ENCODE measurements around the gene TMEM151A. TPM values are rescaled to one million over a fixed set of nuclear protein-coding genes. Genes with fewer than 3 reads are reported as not detected.
A peak's percentile ranks its signal among the peaks of the same experiment; 100 is the strongest.
"Not testable (repeated sequence)": the region's sequence is repeated elsewhere in the genome, so short reads cannot be mapped to it uniquely, and the experiment has no call there.

Gene TMEM151A
- total RNA-seq, 1 experiment from 2014 or later: not detected

DNA sequence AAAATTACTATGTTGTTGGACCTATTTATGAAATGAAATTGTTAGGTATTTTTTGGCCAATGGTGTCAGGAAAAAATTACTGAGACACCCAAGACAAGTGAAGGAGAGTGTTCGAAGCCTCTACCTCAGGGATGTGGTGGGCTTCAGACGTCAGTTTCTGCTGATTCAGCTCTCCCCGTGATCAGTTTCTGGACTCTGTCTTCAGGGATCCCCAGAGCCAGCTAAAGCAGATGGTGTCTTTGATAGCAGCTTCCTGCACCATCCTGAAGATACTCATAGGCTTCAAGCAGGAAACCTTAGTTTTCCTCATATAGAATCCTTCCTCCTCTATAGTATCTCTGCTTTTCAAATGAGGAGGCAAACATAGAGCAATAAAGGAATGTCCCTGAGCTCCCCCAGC lies 17.8 kb downstream of the TMEM151A start:
- DNase-seq (ENCODE audit: low read depth): no peak

DNA sequence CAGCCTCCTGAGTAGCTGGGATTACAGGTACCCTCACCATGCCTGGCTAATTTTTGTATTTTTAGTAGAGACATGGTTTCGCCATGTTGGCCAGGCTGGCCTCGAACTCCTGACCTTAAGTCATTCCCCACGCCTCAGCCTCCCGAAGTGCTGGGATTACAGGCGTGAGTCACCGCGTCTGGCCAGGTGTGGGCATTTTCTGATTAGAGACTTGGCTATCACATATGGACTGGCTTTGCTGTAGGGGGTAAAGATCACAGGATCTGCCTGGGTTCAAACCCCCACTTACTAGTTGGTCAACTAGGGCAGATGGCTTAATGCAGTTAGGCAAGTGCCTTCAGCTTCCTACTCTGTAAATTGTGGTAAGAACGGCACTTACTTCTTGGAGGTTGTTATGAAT lies 18.6 kb downstream of the TMEM151A start:
- no peak for DNase-seq (ENCODE audit: low read depth)

- DNase-seq (ENCODE audit: low read depth): not testable (repeated sequence)
Observed at GRCh38 chr11:66310803-66311440, 19.2 kb downstream of the TMEM151A start.

GRCh38 chr11:66311470-66311964 lies 19.8 kb downstream of the TMEM151A start:
- DNase-seq (ENCODE audit: low read depth): no peak

DNA sequence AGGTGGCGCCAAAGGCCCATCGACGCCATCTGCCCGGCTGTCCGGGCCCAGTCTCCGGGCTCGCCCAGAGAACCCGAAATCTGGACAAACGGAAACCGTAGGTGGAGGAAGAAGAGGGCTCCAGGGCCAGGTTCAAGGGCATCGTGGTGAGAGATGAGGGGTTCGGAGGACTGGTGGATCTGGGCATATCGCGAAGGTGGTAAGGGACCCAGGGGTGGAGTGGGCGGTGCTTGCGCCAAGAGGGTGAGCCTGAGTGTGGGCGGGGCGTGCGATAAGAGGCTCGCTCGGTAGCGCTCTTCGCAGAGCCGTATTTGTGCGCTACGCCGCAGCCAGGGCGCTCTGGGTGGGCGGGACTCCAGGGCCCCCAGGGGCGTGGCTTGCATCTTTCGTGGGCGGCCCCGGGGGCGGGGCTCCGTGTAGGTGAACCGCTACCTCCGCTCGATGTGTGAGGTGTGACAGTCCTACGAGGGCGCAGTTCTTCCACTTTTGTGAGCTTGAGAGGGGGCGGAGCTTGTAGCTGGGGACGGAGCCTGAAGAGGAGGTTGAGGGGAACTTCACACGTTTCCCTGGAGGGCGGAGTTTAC lies 20.4 kb downstream of the TMEM151A start:
- DNase-seq (ENCODE audit: low read depth): peak; percentile 90

- DNase-seq (ENCODE audit: low read depth): peak; percentile 99
Observed at GRCh38 chr11:66312549-66313320, 21.0 kb downstream of the TMEM151A start.

DNA sequence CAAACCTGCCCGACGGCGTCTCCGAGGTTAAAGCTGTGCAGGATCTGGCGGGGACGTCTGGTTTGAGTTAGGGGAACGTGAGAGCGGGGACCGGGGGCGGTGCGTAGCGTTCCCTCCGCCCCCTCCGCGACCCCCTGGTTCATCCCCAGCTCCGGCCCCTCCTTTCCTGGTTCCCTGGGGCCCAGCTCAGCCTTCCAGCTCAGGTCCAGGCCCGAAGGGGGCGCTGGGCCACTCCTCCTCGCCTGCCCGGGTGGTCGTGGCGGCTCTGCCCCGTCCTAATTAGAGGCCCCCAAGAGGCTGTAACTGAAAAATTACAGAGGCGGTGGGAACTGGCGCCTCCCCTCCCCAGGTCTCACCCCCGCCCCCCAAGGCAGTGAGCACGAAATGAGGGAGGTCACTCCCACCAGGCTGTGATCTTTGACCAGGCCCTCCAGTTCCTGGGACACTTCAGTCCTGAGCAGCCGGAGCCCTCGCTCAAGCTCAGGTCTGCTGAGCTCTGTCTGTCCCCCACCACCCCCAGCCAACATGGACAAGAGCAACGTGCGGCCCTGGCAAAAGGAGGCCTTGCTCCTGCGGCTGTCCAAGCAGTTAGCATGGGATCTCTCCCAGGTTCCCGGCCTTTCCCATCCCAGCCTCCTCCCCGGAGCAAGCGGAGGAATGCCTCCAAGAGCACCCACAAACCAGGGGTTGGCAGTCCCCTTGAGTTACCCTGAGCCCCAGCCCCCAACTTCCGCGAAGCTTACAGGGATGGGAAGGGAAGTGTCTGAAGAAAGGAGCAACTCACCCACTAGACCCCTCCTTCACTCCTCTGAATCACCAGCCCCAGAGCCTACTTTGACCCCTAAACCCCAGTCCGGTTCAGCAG lies 21.9 kb downstream of the TMEM151A start:
- no peak for DNase-seq (ENCODE audit: low read depth)

- no peak for DNase-seq (ENCODE audit: low read depth)
Observed at GRCh38 chr11:66314186-66314501, 22.4 kb downstream of the TMEM151A start.

DNA sequence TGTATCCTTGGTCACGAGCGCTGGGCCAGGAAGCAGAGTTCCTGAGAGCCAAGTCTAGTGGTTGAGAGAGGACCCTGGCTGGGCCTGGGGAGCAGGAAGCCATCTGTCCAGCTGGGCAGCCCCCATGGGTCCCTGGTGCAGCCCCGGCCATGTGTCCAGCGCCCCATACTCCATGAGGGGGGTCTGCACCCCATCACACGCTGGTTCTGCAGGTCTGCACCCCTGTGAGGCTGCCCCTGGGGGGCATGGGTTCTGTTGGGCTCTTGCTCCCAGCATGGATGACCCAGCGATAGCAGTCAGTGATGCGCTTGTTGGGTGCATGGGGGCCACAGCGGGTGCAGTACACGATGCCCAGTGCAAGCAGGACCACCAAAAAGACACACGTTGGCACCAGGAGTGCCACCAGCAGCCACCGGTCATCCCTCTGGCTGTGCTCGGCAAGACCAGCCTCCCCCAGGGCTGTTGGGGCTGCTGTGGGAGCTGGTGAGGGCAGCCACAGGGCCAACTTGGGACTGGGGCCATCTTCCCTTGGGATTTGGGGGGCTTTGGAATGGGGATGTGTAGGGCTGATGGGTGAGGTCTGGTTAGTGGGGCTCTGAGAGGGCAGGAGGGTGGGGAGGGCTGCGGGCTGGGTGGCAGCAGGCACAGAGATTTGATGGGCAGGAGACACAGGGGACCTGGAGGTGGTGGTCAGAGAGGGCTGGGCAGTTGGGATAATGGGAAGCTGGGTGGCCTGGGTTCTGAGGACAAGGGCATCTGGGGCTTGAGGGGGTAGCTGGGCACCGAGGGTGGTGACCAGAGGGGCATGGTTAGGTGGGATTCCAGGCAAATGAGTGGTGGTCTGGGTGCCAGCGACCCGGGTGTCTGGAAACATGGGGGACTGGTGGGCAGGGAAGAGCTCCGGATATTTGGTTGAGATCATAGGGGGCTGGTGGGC lies 23.1 kb downstream of the TMEM151A start:
- DNase-seq (ENCODE audit: low read depth): no peak

DNA sequence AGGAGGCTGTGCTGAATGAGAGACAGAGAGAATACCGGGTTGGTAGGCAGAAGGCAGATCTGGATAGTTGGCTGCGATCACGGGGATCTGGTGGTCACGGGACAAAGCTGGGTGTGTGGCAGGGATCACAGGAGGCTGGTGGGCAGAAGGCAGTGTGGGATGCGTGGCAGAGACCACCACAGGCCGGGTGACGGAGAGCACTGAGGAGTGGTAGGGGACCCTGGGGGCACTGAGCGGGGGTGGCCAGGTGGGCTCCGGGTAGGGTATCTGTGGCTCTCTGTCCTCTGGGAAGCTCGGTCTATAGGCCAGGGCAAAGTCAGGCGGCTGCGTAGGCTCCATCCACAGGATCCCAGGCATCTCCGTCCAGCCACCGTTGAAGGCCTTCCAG lies 23.8 kb downstream of the TMEM151A start:
- no peak for DNase-seq (ENCODE audit: low read depth)

GRCh38 chr11:66315921-66316811 lies 24.5 kb downstream of the TMEM151A start:
- no peak for DNase-seq (ENCODE audit: low read depth)

- DNase-seq (ENCODE audit: low read depth): no peak
Observed at GRCh38 chr11:66316849-66317251, 25.2 kb downstream of the TMEM151A start, which contains the start of gene CD248. TSS of gene CD248 (minus strand) at chr11:66317044. CDS start at chr11:66317027, 17 bp downstream.

- DNase-seq (ENCODE audit: low read depth): no peak
Observed at GRCh38 chr11:66317322-66317722, 25.6 kb downstream of the TMEM151A start.

DNA sequence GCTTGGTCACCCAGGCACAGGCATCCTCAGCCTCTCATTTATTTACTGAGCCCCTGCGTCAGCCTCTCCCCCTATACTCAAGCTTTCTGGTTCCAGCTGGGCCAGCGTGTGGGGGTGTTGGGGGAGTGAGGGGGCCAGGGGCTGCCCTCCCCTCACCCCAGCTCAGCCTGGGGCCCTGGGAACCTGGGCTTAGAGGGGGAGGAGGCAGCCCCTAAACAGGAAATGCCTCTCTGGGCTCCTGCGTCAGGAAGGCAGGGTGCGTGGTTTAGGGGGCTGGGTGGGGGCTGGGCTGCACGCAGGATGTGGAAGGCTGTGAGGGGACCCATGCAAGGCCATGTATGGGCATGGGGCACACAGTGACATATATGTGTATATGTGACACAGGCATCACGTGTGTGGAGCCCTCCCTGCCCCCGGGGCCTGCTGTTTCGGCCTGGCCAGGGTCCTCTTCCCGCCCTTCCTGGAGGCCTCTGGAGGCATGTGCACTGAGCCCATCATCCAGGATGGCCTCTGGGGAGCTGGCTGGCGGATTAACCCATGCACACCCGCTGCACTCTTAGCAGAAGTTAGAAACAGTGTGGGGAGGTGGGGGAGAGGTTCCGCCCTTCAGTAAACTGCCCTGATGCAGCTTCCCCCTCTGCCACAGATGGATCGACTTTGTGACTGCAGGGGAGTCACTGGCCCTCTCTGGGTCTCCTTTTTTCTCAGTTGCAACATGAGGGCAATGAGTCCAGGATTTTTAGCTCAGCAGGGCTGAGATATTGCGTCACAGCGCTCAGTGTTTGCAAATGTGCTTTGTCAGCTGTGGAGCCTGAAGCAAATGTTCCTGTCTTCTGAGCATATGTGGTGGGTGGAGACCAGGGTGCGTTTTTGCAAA lies 26.3 kb downstream of the TMEM151A start:
- peak; percentile 80 for DNase-seq (ENCODE audit: low read depth)

- DNase-seq (ENCODE audit: low read depth): peak; percentile 55
Observed at GRCh38 chr11:66318600-66318970, 26.9 kb downstream of the TMEM151A start.

DNA sequence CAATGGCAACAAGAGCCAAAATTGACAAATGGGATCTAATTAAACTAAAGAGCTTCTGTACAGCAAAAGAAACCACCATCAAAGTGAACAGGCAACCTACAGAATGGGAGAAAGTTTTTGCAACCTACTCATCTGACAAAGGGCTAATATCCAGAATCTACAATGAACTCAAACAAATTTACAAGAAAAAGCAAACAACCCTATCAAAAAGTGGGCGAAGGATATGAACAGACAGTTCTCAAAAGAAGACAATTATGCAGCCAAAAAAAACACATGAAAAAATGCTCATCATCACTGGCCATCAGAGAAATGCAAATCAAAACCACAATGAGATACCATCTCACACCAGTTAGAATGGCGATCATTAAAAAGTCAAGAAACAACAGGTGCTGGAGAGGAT lies 28.6 kb downstream of the TMEM151A start:
- not testable (repeated sequence) for DNase-seq (ENCODE audit: low read depth)

GRCh38 chr11:66320748-66321147 lies 29.1 kb downstream of the TMEM151A start:
- DNase-seq (ENCODE audit: low read depth): not testable (repeated sequence)

- no peak for DNase-seq (ENCODE audit: low read depth)
Observed at GRCh38 chr11:66321606-66322005, 29.9 kb downstream of the TMEM151A start.

All from RPMI7951 (cell line).